ENCODE measurements around the gene GNB1L.

GNB1L gene

DNA sequence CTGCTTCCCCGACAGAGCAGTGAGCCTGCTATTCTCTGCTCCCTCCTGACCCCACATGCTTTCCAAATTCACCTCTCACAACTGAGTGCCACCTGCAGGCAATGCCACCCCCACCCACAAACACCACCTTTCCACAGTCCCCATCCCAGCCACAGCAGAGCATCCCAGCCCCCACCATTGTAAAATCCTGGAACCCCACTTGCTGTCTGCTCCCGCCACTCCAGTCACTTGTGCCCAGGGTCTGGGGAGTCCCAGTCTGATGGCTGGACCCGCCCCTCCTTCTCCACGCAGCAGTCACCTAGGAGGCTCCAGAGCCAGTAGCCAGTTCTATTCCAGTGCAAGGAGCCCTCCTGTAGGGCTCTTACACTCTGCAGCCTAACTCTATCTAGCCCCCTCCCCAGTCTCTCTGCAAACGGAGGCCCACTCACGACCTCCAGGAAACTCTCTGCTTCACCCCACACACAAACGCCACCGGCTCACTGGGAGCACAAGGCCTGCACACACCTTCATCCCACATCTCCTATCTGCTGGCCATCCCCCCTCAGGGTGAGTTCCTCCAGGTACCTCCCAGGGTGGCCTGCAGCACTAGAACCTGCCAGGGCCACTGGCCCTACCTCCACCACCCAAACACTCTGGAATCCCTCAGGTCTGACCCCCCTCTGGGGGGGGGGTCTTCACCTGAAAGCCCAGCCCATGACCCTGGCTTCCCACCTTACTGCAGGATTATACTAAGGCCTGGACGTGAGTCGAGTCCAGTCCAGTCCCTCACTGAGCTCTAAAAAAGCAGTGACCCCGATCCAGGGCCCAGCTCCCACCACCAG lies 1.4 kb downstream of the GNB1L start (continued):
- TF ChIP-seq TSHZ2 (CRISPR knock-in tag; IDR thresholded peaks at IDR 0.05) (no peak), ZNF8 (CRISPR knock-in tag; IDR thresholded peaks at IDR 0.05) (no peak), TOX (CRISPR knock-in tag; IDR thresholded peaks at IDR 0.05; ENCODE audit: borderline replicate concordance) (no peak), ZNF70 (CRISPR knock-in tag; IDR thresholded peaks at IDR 0.05) (no peak), POU6F1 (CRISPR knock-in tag; IDR thresholded peaks at IDR 0.05; ENCODE audit: borderline replicate concordance, low read depth) (no peak), ZNF565 (CRISPR knock-in tag; conservative IDR thresholded peaks at IDR 0.05; ENCODE audit: low read depth) (no peak), BACH2 (CRISPR knock-in tag; IDR thresholded peaks at IDR 0.05; ENCODE audit: borderline replicate concordance) (no peak), ZFP3 (CRISPR knock-in tag; IDR thresholded peaks at IDR 0.05) (no peak)

DNA sequence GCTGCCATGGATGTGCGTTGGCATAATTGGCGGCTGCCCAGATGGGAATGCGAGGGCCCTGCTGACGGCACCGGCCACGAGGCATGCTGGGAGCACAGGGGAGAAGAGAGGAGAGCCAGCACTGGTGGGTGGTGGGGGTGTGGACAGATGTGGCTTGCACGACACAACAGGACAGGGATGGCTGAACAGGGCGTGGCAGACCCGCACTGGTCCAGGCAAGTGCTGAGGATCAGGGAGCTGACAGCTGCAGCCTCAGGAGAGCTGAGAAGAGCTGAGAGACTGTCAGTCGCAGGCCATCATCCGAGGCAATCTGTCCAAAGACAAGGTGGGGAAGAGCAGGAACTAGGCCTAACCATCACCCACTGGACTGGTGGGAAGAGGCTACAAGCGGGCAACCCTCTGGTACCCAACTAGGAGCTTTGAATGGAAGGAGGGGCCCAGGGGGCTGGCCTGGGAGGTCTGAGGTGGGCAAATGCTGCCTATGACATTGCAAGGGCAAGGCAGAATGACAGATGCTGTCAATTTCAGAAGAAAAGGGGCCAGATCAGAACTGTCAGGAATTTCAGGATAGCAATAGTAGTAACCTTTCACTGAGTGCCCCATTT lies 2.4 kb downstream of the GNB1L start:
- TF ChIP-seq ZNF565 (CRISPR knock-in tag; conservative IDR thresholded peaks at IDR 0.05; ENCODE audit: low read depth) (no peak), GLIS3 (CRISPR knock-in tag; IDR thresholded peaks at IDR 0.05) (no peak), ARNTL (CRISPR knock-in tag; IDR thresholded peaks at IDR 0.05; ENCODE audit: borderline replicate concordance, low read depth) (no peak), TCF4 (CRISPR knock-in tag; IDR thresholded peaks at IDR 0.05; ENCODE audit: borderline replicate concordance) (no peak), CREB5 (CRISPR knock-in tag; IDR thresholded peaks at IDR 0.05; ENCODE audit: low read depth) (no peak), SNAI2 (CRISPR knock-in tag; IDR thresholded peaks at IDR 0.05) (no peak), PPARA (CRISPR knock-in tag; IDR thresholded peaks at IDR 0.05; ENCODE audit: borderline replicate concordance) (no peak), ZFP30 (CRISPR knock-in tag; IDR thresholded peaks at IDR 0.05) (no peak), OSR1 (CRISPR knock-in tag; IDR thresholded peaks at IDR 0.05) (no peak), ISL1 (CRISPR knock-in tag; IDR thresholded peaks at IDR 0.05) (no peak), RARB (CRISPR knock-in tag; IDR thresholded peaks at IDR 0.05) (no peak), CSRNP3 (CRISPR knock-in tag; IDR thresholded peaks at IDR 0.05) (no peak), TOX (CRISPR knock-in tag; IDR thresholded peaks at IDR 0.05; ENCODE audit: borderline replicate concordance) (no peak), POU6F1 (CRISPR knock-in tag; IDR thresholded peaks at IDR 0.05; ENCODE audit: borderline replicate concordance, low read depth) (no peak), ESRRG (CRISPR knock-in tag; IDR thresholded peaks at IDR 0.05) (no peak)
- TF ChIP-seq, protein P1, sequence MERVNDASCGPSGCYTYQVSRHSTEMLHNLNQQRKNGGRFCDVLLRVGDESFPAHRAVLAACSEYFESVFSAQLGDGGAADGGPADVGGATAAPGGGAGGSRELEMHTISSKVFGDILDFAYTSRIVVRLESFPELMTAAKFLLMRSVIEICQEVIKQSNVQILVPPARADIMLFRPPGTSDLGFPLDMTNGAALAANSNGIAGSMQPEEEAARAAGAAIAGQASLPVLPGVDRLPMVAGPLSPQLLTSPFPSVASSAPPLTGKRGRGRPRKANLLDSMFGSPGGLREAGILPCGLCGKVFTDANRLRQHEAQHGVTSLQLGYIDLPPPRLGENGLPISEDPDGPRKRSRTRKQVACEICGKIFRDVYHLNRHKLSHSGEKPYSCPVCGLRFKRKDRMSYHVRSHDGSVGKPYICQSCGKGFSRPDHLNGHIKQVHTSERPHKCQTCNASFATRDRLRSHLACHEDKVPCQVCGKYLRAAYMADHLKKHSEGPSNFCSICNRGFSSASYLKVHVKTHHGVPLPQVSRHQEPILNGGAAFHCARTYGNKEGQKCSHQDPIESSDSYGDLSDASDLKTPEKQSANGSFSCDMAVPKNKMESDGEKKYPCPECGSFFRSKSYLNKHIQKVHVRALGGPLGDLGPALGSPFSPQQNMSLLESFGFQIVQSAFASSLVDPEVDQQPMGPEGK (CRISPR knock-in tag; IDR thresholded peaks at IDR 0.05; ENCODE audit: borderline replicate concordance): no peak
- no peak for ATAC-seq

Data from SK-N-SH treated with all-trans-retinoic acid at 6 μM for 48 hours (cell line).